Karpas-422 (cell line): ENCODE data around the gene KCMF1. TPM values are rescaled to one million over a fixed set of nuclear protein-coding genes. Genes with fewer than 3 reads are reported as not detected.

ENCODE experiments used
- DNase-seq: peaks from one replicate; pipeline ENCODE4 v3.0.0-alpha.2; 2015
- H2AFZ ChIP-seq: fragments of 200-600 bp; sonication (generic); 2 replicates; pipeline ENCODE4 v1.6.1; 2014; ENCODE audit warnings: antibody characterized with exemption, low read length, mixed read lengths
- H3K27ac ChIP-seq: fragments of 200-600 bp; sonication (generic); 2 replicates; pipeline ENCODE4 v1.5.1; 2014; ENCODE audit warnings: mild to moderate bottlenecking, low read length, moderate library complexity
- H3K27me3 ChIP-seq: fragments of 200-600 bp; sonication (generic); 2 replicates; pipeline ENCODE4 v1.6.1; 2014; ENCODE audit warnings: low read length, mixed read lengths
- H3K36me3 ChIP-seq: fragments of 200-600 bp; sonication (generic); 2 replicates; pipeline ENCODE4 v1.6.1; 2014; ENCODE audit warnings: low read length, mixed read lengths; ENCODE audit not compliant: insufficient read depth
- H3K4me1 ChIP-seq: fragments of 200-600 bp; sonication (generic); 2 replicates; pipeline ENCODE4 v1.6.1; 2014; ENCODE audit warnings: mild to moderate bottlenecking, low read length, mixed read lengths
- H3K4me2 ChIP-seq: fragments of 200-600 bp; sonication (generic); 2 replicates; pipeline ENCODE4 v1.6.1; 2014; ENCODE audit warnings: low read length, low read depth, mild to moderate bottlenecking; ENCODE audit not compliant: poor library complexity, severe bottlenecking
- H3K4me3 ChIP-seq: fragments of 200-600 bp; sonication (generic); 2 replicates; pipeline ENCODE4 v1.5.1; 2014; ENCODE audit warnings: mild to moderate bottlenecking, antibody characterized with exemption, low read length, mixed read lengths
- H3K79me2 ChIP-seq: fragments of 200-600 bp; sonication (generic); 2 replicates; pipeline ENCODE4 v1.6.1; 2014; ENCODE audit warnings: mild to moderate bottlenecking, low read length, mixed read lengths
- H3K9ac ChIP-seq: fragments of 200-600 bp; sonication (generic); 2 replicates; pipeline ENCODE4 v1.6.0; 2014; ENCODE audit warnings: low read length
- H3K9me2 ChIP-seq: fragments of 200-600 bp; sonication (generic), shearing (Covaris generic); replicated peaks from 2 replicates; pipeline ENCODE4 v1.6.0; 2014; ENCODE audit warnings: mild to moderate bottlenecking, low read length, moderate library complexity; ENCODE audit not compliant: insufficient read depth
- H3K9me3 ChIP-seq: fragments of 300-700, 200-600 bp; sonication (generic); 2 replicates; pipeline ENCODE4 v1.6.1; 2014; ENCODE audit warnings: low read length, mixed read lengths
- H4K20me1 ChIP-seq: fragments of 200-600 bp; sonication (generic); 2 replicates; pipeline ENCODE4 v1.6.1; 2014; ENCODE audit warnings: mild to moderate bottlenecking, antibody characterized with exemption, low read length, low read depth; ENCODE audit not compliant: insufficient read depth
- small RNA-seq: library from RNA; depleted of rRNA; stranded (forward); fragments of <200 nt; gene quantifications from one replicate; pipeline ENCODE3, GENCODE V24; 2014
- total RNA-seq: library from RNA; depleted of rRNA; stranded (reverse); fragments of >200 nt; shearing (Covaris generic); gene quantifications from 2 replicates; pipeline ENCODE4 v1.2.3, GENCODE V29; 2014; ENCODE audit warnings: low replicate concordance; rRNA removed

KCMF1 gene
- total RNA-seq, 1 experiment from 2014 or later, result 104 TPM

DNA sequence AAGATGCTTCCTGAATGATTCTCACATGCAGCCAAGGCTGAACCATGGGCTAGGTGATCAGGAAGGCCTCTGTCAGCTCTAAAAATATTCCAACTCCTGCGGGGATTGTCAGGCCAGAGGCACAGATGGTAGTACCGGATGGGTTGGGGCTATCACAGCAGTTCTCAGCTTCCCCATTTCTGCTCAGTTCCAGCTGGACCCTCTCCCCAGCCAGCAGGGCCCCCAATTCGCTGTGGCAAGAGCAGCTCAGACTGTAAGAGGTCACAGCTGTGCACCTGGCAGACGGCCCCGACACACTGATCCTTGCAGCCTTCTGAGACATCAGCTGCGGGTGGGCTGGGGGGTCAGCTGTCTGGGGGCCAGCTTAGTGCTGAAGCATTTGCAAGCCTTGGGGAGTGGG, 118.6 kb downstream of the KCMF1 start:
- H3K4me1 ChIP-seq, result no peaks in the 10 kb centered on the region
- no peaks in the 10 kb centered on the region for H4K20me1 ChIP-seq
- H3K27ac ChIP-seq, result no peak overlapping the region
- H3K27me3 ChIP-seq, result no peaks in the 10 kb centered on the region
- no peaks in the 10 kb centered on the region for H3K36me3 ChIP-seq
- H3K9ac ChIP-seq, result no peak overlapping the region
- no peak overlapping the region for H3K4me2 ChIP-seq
- H2AFZ ChIP-seq, result no peak overlapping the region
- no peaks in the 10 kb centered on the region for H3K9me2 ChIP-seq
- no peaks in the 10 kb centered on the region for H3K79me2 ChIP-seq
- no peaks in the 10 kb centered on the region for H3K9me3 ChIP-seq
- no peak for DNase-seq
- no peak overlapping the region for H3K4me3 ChIP-seq

- H3K4me2 ChIP-seq, result no peak overlapping the region
- H2AFZ ChIP-seq, result no peak overlapping the region
- H4K20me1 ChIP-seq, result no peaks in the 10 kb centered on the region
- H3K27ac ChIP-seq, result no peak overlapping the region
- H3K9me2 ChIP-seq, result no peaks in the 10 kb centered on the region
- no peaks in the 10 kb centered on the region for H3K36me3 ChIP-seq
- no peak overlapping the region for H3K9ac ChIP-seq
- DNase-seq, result no peak
- H3K4me3 ChIP-seq, result no peak overlapping the region
- no peaks in the 10 kb centered on the region for H3K4me1 ChIP-seq
- H3K79me2 ChIP-seq, result no peaks in the 10 kb centered on the region
- no peaks in the 10 kb centered on the region for H3K9me3 ChIP-seq
- no peaks in the 10 kb centered on the region for H3K27me3 ChIP-seq
Measured at GRCh38 chr2:85091838-85092237, 120.9 kb downstream of the KCMF1 start.

DNA sequence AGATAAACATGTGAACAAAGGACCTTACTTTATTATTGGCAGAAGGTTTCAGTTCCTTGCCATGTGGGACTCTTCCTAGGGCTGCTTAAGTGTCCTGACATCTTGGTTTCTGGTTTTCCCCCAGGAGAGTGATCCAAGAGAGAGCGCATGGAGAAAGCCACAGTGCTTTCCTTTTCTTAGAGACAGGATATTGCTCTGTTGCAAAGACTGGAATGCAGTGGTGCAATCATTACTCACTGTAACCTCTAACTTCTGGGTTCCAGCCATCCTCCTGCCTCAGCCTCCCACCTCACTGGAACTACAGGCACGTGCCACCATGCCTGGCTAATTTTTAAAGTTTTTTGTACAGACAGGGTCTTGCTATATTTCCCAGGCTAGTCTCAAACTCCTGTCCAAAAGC, 124.1 kb downstream of the KCMF1 start:
- Histone ChIP-seq H3K4me1 (no peaks in the 10 kb centered on the region), H2AFZ (no peak overlapping the region), H3K4me2 (no peak overlapping the region), H3K9me3 (no peaks in the 10 kb centered on the region), H3K27ac (no peak overlapping the region), H4K20me1 (no peaks in the 10 kb centered on the region), H3K9me2 (no peaks in the 10 kb centered on the region), H3K4me3 (no peak overlapping the region), H3K36me3 (no peaks in the 10 kb centered on the region), H3K27me3 (no peaks in the 10 kb centered on the region), H3K79me2 (no peaks in the 10 kb centered on the region), H3K9ac (no peak overlapping the region)
- DNase-seq, result no peak

DNA sequence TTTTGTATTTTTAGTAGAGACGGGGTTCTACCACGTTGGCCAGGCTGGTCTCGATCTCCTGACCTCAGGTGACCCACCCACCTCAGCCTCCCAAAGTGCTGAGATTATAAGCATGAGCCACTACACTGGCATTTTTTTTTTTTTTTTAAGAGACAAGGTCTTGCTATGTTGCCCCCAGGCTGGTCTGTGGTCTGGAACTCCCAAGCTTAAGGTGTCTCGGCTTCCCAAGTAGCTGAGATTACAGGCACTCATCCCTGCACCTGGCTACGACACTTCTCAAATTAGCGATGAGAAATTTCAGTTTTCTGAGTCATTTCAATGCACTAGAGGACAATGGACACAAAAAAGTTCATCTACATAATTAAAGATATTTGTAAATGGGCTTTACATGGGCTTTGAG, 125.7 kb downstream of the KCMF1 start:
- no peaks in the 10 kb centered on the region for H3K79me2 ChIP-seq
- H3K4me1 ChIP-seq, result no peaks in the 10 kb centered on the region
- H4K20me1 ChIP-seq, result no peaks in the 10 kb centered on the region
- no peaks in the 10 kb centered on the region for H3K27me3 ChIP-seq
- H3K9me2 ChIP-seq, result no peaks in the 10 kb centered on the region
- H3K9ac ChIP-seq, result no peak overlapping the region
- no peak overlapping the region for H3K27ac ChIP-seq
- no peak overlapping the region for H3K4me3 ChIP-seq
- DNase-seq, result no peak
- no peak overlapping the region for H2AFZ ChIP-seq
- no peaks in the 10 kb centered on the region for H3K9me3 ChIP-seq
- no peak overlapping the region for H3K4me2 ChIP-seq
- H3K36me3 ChIP-seq, result no peaks in the 10 kb centered on the region

- H3K4me2 ChIP-seq, result no peak overlapping the region
- no peaks in the 10 kb centered on the region for H4K20me1 ChIP-seq
- no peaks in the 10 kb centered on the region for H3K9me3 ChIP-seq
- H3K4me3 ChIP-seq, result no peak overlapping the region
- no peaks in the 10 kb centered on the region for H3K79me2 ChIP-seq
- H3K36me3 ChIP-seq, result no peaks in the 10 kb centered on the region
- no peaks in the 10 kb centered on the region for H3K4me1 ChIP-seq
- no peak overlapping the region for H2AFZ ChIP-seq
- no peak overlapping the region for H3K27ac ChIP-seq
- no peak overlapping the region for H3K9ac ChIP-seq
- no peaks in the 10 kb centered on the region for H3K27me3 ChIP-seq
- no peaks in the 10 kb centered on the region for H3K9me2 ChIP-seq
- DNase-seq, result no peak
Measured at GRCh38 chr2:85104228-85104627, 133.3 kb downstream of the KCMF1 start.

DNA sequence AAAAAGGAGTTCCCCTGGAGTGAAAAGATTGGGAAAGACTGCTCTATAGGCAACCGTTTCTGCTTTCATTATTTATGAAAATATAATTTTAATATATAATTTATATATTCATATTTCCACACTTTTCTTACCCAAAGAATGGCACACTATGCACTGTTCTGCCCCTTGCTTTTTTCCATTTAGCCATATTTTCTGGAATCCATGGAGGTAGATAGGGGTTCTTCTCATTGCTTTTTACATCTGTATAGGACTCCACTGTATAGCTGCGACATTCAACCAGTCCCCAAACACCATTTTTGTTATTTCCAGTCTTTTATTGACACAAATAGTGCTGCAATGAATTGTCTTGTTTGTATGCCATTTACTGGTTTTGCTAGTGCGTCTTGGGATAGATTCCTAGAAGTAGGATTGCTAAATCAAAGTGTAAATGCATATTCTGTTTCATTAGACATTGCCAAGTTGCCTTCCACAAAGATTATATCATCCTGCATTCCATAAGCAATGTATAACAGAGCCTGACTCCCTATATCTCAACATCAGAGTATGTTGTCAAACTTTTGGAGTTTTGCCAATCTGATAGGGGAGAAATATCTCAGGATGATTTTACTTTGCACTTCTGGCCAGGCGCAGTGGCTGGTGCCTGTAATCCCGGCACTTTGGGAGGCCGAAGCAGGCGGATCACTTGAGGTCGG, 135.7 kb downstream of the KCMF1 start:
- H3K27me3 ChIP-seq, result no peaks in the 10 kb centered on the region
- H3K36me3 ChIP-seq, result no peaks in the 10 kb centered on the region
- no peaks in the 10 kb centered on the region for H4K20me1 ChIP-seq
- no peak overlapping the region for H3K4me3 ChIP-seq
- no peaks in the 10 kb centered on the region for H3K4me1 ChIP-seq
- no peaks in the 10 kb centered on the region for H3K9me2 ChIP-seq
- no peaks in the 10 kb centered on the region for H3K79me2 ChIP-seq
- no peaks in the 10 kb centered on the region for H3K9me3 ChIP-seq
- no peak overlapping the region for H3K27ac ChIP-seq
- no peak overlapping the region for H3K9ac ChIP-seq
- DNase-seq, result no peak
- no peak overlapping the region for H2AFZ ChIP-seq
- no peak overlapping the region for H3K4me2 ChIP-seq

Small RNA genes lying within 50 kb of the gene (small RNA-seq; reads per million reads assigned to genes)
- gene AC078974.1, result not detected

Other genes with a start within 250 kb of the KCMF1 start
- 0.04 and 2.4 TPM in 2 replicates for gene TRABD2A, start 90.1 kb upstream of the KCMF1 start, total RNA-seq
- gene TMSB10, start 65.5 kb upstream of the KCMF1 start, total RNA-seq, result 1,287 and 3,084 TPM in 2 replicates
- gene TCF7L1, start 162.2 kb downstream of the KCMF1 start, total RNA-seq, result not detected in 2 replicates